Anterior cingulate cortex (tissue), 58 donors: Measurements from ENCODE around the gene TRIP10.
"Not testable (repeated sequence)": the region's sequence is repeated elsewhere in the genome, so short reads cannot be mapped to it uniquely, and the experiment has no call there.

Experiments used
- DNase-seq, 58 donors: peaks; one replicate each; lab custom pipeline; 2025; lab: John Stamatoyannopoulos, UW

TRIP10 gene

DNA sequence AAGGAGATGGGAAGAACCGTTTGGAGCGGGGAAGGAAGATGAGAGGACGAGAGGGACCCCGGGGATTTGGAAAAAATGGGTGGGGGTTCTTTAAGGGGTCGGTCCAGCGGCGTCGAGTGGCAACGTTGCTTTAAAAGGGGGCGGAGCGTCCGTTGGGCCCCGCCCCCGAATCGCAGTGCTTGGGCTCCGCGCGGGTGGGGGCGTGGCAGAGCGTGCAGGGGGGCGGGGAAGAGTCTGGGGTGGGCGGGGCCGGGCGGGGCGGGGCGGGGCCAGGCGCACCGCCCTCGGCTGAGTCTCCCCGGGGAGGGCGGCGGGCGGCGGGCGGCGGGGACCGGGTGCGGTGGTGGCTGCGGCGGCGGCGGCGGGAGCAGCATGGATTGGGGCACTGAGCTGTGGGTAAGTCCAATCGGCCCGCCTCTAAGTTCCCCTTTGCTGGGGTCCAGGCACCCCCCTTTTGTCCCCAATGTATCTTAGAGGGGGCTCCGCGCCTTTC lies at the start of gene TRIP10:
TSS of gene TRIP10 (plus strand) at position 291 of the 493 bp plus-strand sequence. CDS start at position 373, 82 bp downstream.
- DNase-seq, result peak in 54 of 58 donors; percentile 6 to 80 (median 64)

DNA sequence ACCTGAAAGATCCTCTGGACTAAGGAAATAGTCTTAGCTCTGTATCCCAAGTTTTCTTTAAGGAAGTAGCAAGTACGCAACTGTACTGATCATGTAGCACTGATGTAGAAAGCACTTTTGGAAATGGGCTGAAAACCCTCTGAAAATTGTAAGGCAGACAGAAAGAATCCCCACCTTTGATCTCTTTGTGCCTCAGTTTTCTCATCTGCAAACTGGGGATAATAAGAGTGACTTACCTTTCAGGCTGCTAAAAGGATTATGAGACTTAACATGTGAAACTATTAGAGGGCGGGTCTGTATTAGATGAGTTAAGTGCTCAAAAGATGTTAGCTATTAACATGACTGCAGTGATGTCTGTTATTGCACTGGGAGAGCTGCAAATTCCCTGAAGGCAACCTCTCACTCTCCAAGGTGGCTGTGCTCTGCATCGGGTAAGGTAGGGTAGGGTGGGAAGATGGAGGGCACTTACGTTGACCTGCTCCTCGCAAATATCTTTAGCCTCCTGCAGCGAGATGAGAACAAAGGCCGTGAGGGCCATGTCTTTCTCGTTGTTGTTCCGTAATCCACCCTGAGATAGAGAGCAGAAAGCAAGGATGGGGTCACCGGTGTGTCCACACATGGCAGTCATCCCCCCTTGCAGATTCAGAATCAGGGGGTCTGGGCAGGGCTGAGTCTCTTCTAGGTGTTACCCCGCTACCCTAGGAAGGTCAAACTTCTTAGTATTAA lies 49.2 kb upstream of the TRIP10 start:
- DNase-seq, result no peak

DNA sequence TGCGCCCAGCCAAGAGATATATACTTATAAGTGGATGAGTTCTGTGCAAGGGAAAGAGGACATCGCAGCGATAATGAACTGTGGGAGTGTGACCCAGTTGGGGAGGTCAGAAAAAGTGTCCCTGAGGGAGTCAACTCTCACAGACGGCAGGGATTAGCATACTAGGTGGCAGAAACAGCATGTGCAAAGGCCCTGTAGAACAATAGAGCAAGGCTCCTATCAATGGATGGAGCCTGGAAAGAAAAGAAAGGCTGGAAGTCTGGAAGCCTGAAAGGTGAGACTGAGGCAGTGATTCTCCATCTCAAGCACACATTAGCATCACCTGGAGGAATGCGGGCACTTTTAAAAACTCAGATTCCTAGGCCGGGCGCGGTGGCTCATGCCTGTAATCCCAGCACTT lies 48.1 kb upstream of the TRIP10 start:
- no peak for DNase-seq

- no peak for DNase-seq
Measured at GRCh38 chr19:6692027-6692426, 47.5 kb upstream of the TRIP10 start.

GRCh38 chr19:6693056-6693471 lies 46.4 kb upstream of the TRIP10 start:
- no peak for DNase-seq

DNA sequence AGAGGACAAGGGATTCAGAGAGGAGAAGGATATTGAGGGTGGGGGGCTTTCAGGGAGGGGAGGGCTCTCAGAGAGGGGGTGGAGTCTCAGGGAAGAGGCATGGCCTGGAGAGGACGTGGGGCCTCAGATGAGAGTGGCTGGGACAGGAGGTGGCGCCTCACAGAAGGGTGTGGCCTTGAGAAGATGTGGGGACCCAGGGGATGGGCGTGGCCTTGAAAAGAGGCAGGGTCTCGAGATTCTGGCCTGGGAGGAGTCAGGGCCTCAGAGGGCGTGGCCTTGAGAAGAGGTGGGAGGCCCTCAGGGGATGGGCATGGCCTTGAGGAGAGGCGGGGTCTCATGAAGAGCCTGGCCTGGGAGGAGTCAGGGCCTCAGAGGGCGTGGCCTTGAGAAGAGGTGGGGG lies 45.8 kb upstream of the TRIP10 start:
- no peak for DNase-seq

GRCh38 chr19:6694147-6694815 lies 45.2 kb upstream of the TRIP10 start:
- no peak for DNase-seq

DNA sequence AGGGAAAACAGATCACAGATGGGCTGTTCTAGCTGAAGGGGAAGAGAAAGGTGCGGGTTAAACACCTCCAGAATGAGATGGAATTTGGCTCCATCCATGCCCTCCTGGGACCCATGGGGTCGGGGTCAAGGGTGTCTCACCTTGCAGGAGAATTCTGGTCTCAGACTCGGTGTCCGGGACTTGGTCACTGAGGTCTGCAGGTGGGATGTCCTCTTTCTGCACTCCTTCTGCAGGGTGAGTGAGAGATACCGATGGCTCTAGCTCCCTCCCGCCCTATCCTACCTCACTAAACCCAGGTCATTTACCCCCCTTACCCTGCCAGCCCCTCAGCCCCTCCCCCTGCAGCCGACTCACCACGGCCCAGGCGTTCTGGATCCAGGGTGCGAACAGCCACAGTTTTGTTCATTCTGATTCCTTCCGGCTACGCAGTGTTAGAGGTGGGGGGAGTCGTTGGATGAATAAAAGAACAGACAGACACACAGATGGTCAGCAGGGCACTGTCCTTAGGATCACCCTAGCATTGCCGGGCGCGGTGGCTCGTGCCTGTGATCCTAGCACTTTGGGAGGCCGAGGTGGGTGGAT lies 43.1 kb upstream of the TRIP10 start:
- no peak for DNase-seq

DNA sequence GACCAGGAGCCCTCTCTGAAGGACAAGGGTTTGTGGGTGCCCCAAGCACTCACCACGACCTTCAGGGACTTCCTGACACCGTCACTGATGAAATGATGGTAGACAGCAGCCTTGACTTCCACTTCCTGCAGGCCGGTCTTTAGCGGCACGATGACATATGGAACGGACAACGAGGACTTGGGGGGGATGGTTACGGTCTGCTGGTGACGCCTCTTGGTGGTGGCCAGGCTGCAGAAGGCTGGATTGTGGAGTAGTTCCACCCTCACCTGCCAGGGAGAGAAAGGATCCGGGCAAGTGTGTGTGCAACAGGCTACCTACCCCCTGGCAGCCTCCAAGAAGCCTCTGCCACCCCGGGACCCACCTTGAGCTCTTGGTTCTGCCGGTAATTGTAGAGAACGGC lies 42.2 kb upstream of the TRIP10 start:
- no peak for DNase-seq

DNA sequence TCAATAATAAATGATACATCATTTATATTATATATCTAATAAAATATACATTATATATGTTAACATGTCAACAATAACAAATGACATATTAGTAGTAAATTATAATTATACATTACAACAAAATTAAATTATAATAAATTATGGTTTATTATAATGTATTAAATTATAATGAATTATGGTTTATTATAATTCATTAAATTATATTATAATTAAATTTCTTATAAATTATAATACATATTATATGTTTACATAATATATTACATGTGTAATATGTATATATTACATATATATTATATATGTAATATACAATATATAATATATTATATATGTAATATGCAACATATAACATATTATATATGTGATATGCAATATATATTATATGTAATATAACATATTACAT lies 39.5 kb upstream of the TRIP10 start:
- no peak for DNase-seq

GRCh38 chr19:6700586-6701316 lies 38.7 kb upstream of the TRIP10 start:
- no peak for DNase-seq

- no peak for DNase-seq
Measured at GRCh38 chr19:6705931-6706632, 33.4 kb upstream of the TRIP10 start.

DNA sequence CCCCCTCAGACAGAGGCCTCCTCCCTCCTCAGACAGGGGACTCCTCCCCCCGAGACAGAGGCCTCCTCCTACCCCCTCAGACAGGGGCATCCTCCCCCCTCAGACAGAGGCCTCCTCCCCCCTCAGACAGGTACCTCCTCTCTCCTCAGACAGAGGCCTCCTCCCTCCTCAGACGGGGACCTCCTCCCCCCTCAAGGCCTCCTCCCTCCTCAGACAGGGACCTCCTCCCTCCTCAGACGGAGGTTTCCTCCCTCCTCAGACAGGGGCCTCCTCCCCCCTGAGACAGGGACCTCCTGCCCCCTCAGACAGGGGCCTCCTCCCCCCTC lies 32.9 kb upstream of the TRIP10 start:
- DNase-seq, result no peak

GRCh38 chr19:6707011-6707657 lies 32.3 kb upstream of the TRIP10 start:
- no peak for DNase-seq

- DNase-seq, result no peak
Measured at GRCh38 chr19:6707658-6708018, 31.8 kb upstream of the TRIP10 start.

DNA sequence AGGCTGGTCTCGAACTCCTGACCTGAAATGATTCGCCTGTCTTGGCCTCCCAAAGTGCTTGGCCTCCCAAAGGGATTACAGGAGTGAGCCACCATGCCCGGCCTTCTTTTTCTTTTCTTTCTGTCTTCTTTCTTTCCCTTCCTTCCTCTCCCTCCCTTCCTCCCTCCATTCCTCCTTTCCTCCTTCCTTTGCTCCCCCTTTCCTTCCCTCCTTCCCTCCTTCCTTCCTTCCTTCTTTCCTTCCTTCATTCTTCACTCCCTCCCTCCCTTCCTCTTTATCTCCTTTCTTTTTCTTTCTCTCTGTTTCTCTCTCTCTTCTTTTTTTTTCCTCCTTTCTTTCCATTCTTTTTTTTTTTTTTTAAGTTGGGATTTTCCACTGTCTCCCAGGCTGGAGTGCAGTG lies 31.1 kb upstream of the TRIP10 start:
- no peak for DNase-seq

DNA sequence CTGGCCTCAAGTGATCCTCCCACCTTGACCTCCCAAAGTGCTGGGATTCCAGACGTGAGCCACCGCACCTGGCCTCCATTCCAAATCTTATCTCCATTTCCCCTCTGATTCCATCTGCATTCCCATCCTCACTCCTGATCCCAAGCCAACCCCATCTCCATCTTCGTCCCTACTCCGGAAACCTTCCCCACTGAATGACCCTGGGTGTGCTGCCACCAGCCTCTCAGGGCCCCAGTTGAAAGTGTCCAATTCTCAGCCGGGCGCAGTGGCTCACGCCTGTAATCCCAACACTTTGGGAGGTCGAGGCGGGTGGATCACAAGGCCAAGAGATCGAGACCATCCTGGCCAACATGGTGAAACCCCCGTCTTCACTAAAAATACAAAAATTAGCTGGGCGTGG lies 30.6 kb upstream of the TRIP10 start:
- DNase-seq, result not testable (repeated sequence)

DNA sequence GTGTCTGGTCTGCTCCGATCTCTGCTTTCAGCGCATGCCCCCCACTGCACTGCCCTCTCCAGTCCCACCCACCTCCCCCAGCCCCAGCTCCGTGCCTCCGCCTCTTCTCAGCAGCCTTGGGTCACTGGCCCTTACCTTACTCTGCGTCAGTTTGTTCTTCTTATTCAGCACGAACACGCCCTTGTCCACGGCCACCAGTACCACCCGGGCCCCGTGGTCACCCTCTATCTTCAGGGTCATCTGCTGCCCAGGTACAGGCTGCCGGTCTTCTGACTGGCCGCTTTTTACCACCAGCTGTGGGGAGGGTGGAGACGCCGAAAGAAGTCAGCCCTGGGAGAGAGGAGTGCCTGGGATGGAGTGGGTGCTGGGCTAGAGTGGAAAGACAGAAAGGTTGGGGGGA lies 29.9 kb upstream of the TRIP10 start:
- no peak for DNase-seq

GRCh38 chr19:6710273-6711077 lies 29.0 kb upstream of the TRIP10 start:
- peak in 1 of 58 donors; percentile 2 for DNase-seq
